ENCODE results near the gene SUCNR1. TPM values are rescaled to one million over a fixed set of nuclear protein-coding genes. Genes with fewer than 3 reads are reported as not detected.

Gene SUCNR1
- total and polyA plus RNA-seq, 2 of the 13 experiments (the other 11 are each of a cell fraction or from before 2014, with no cell fraction given): 0.03 TPM; not detected in 1

GRCh38 chr3:151878465-151878864 lies 5.0 kb downstream of the SUCNR1 start:
- Histone ChIP-seq H3K27ac (ENCODE audit: extremely low read length, insufficient read depth, low read length) (no peak overlapping the region), H3K9ac (ENCODE audit: insufficient read depth, low read depth, low read length) (no peak overlapping the region), H3K4me1 (ENCODE audit: insufficient read depth, low read length) (no peaks in the 10 kb centered on the region), H3K79me2 (ENCODE audit: insufficient read depth, low read length) (no peaks in the 10 kb centered on the region), H3K4me2 (ENCODE audit: low read depth, low read length) (no peak overlapping the region), H3K9me3 (ENCODE audit: low read length) (no peaks in the 10 kb centered on the region), H3K36me3 (replicated peaks in 1 of 2; ENCODE audit: control insufficient read depth in 1 of 2, insufficient read depth in 2 of 2, low read length in 2 of 2) (no peaks in the 10 kb centered on the region), H2AFZ (ENCODE audit: low read length) (no peak overlapping the region), H4K20me1 (ENCODE audit: insufficient read depth, low read length) (no peaks in the 10 kb centered on the region), H3K27me3 (ENCODE audit: control insufficient read depth in 1 of 2, insufficient read depth in 2 of 2, low read length in 2 of 2) (no peaks in the 10 kb centered on the region), H3K4me3 (replicated peaks in 1 of 3; ENCODE audit: insufficient read depth in 1 of 3, low read depth in 2 of 3, low read length in 3 of 3) (no peak overlapping the region)
- no peak for TF ChIP-seq ZNF75D (CRISPR knock-in tag; IDR thresholded peaks at IDR 0.05; ENCODE audit: borderline replicate concordance)
- TF ChIP-seq ZFP82 (CRISPR knock-in tag; IDR thresholded peaks at IDR 0.05; ENCODE audit: borderline replicate concordance): no peak
- no peak for TF ChIP-seq IRX3 (CRISPR knock-in tag; IDR thresholded peaks at IDR 0.05; ENCODE audit: borderline replicate concordance, low read depth)
- no peak for TF ChIP-seq BRCA1 (CRISPR knock-in tag; IDR thresholded peaks at IDR 0.05)
- TF ChIP-seq RORA (CRISPR knock-in tag; IDR thresholded peaks at IDR 0.05): no peak
- TF ChIP-seq ZNF770 (CRISPR knock-in tag; IDR thresholded peaks at IDR 0.05): no peak
- TF ChIP-seq FOSL2 (CRISPR knock-in tag; IDR thresholded peaks at IDR 0.05): no peak
- TF ChIP-seq CBFB (CRISPR knock-in tag; IDR thresholded peaks at IDR 0.05): no peak
- no peak for TF ChIP-seq ZMAT5 (CRISPR knock-in tag; IDR thresholded peaks at IDR 0.05; ENCODE audit: borderline replicate concordance, low read depth)
- TF ChIP-seq RAD51 (IDR thresholded peaks at IDR 0.05; ENCODE audit: borderline replicate concordance): no peak
- DNase-seq (ENCODE audit: low spot score) (no peak), ATAC-seq (no peak), FAIRE-seq (no peak)
- 13% methylated on average over 3 of the region's 3 CpGs for WGBS (ENCODE audit: low lambda C conversion rate)
- ChIA-PET POLR2A (no interaction called here), CTCF (ENCODE audit: low intra/inter-chr PET ratio, low total read pairs) (no interaction called here)
- in situ Hi-C loops (cut with HindIII; ENCODE audit: extremely low pct_ligation_motif_present, low pct_unique_long_range_greater_than_20kb): no loop called here
- no TSS peak for BruUV-seq (replicated peaks)
- intact Hi-C loops (cut with micrococcal nuclease; ENCODE audit: unreplicated experiment): no loop called here
